ENCODE results near the gene C3orf33.
A peak's percentile ranks its signal among the peaks of the same experiment; 100 is the strongest.
"Not testable (repeated sequence)": the region's sequence is repeated elsewhere in the genome, so short reads cannot be mapped to it uniquely, and the experiment has no call there.

C3orf33 gene

GRCh38 chr3:155805802-155806618 lies at the start of gene C3orf33:
Gene C3orf33 (minus strand): TSS chr3:155806278. CDS start chr3:155806252, 26 bp downstream.
- peak; percentile 95 for DNase-seq (ENCODE audit: low spot score)

DNA sequence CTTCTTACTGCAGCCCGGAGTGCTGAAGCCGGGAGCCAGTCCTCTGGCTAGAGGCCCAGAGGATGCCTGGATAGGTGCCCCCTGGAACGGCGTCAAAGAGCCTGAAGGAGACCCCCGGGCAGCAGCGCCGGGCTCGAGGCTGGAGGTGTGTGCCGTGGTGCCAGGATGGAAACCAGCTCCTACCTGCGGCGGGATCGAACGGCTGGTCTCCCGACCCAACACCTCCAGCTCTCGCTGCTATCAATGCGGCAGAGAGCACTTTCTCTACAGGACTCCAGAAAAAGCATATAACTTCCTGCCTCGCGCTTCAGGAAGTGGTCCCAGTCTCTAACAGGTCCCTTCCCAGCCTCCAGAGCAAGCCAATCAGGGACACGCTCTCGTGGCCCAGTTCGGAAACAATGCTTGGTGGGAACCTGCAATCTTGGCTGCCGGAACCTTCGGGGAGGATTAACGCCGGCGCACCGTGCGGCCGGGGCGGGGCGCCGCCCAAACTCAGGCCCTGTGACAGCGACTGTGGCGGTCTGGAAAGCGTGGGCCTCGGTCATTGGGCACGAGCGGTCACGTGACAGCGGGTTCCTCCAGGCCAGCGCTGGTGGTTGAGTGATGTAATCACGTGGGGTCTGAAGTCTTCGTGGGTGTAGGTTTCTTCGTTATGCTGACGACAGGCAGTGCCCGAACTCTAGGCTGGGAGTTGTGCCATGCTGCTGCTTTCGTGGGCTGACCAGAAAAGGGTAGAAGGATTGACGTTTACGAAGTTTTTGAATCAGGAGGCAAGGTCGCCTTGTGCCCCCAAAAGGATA lies 48.3 kb upstream of the C3orf33 start, which contains the start of gene SLC33A1:
Gene SLC33A1 (minus strand): TSS at position 287 of the 800 bp plus-strand sequence. CDS start 430 bp downstream, outside the sequence.
- DNase-seq (ENCODE audit: low spot score), result peak; percentile 98

DNA sequence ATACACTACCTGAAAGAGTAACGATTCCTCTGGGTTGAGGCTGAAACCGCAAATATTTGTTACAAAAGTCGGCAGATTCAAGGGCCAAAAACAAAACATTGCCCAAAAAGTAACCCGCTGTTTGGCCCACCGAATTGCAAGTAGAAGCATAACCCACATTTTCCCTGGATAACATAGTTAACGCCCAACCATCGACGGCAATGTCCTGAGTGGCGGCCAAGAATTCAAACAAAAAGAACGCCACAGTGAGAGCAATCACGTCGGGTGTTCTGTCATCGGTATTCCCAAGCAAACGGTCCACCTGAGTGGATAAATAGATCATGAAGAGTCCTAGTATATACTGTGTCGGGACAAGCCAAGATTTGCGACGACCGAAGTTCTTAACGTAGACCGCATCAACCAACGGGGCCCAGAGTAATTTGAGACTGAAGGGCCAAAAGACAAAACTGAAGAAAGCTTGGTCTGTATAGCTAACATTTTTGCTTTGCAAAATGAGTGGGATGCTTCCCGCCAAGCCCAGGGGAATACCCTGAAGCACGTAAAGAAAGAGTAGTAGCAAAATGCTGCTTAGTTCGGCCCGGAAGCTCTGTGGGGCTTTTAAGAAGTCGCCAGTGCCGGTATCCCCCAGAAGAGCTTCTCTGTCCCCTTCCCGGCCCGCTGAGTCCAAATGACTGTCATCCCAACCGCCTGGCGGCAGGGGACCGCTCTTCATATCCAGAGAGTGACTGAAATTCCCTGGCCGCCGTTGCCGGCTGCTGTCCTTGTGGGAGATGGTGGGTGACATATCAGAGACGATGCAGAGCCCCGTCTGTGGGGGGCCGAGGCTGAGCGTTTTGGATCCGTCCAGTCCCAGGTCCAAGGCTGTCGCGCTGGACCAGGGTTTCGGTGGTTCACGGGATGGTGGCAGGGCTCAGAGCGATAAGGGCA lies 47.4 kb upstream of the C3orf33 start:
- peak; percentile 21 for DNase-seq (ENCODE audit: low spot score)

- DNase-seq (ENCODE audit: low spot score), result no peak
Observed at GRCh38 chr3:155852341-155852740, 46.3 kb upstream of the C3orf33 start.

DNA sequence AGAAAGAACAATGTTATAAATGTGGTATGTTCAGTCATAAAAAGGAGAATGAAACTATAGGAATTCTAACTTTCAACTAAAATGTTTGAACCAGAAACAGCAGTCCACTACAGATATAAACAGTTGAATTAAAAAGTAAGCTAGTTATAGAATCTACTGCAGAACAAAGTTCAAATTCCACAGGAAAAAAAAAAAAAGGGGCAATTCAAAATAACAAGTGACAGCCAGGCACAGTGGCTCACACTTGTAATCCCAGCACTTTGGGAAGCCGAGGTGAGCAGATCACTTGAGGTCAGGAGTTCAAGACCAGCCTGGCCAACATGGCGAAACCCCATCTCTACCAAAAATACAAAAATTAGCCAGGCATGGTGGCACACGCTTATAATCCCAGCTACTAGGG lies 43.3 kb upstream of the C3orf33 start:
- DNase-seq (ENCODE audit: low spot score), result not testable (repeated sequence)

- no peak for DNase-seq (ENCODE audit: low spot score)
Observed at GRCh38 chr3:155847993-155848392, 41.9 kb upstream of the C3orf33 start.

DNA sequence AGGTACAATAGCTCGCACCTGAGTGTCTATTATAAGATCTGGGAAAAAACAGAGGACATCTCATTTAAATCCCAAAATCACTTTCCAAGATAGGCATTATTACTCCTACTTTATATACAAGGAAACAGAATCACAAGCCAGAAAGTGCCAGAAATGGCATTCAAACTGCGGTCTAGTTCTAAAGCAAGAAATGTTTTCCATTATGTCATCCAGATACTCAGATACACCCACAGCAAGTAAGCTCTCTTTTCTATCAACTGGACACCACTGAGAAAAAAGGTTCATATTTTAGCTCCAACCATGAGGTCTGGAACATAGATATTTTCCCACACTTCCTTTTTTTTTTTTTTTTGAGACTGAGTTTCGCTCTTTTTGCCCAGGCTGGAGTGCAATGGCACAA lies 40.0 kb upstream of the C3orf33 start:
- no peak for DNase-seq (ENCODE audit: low spot score)

GRCh38 chr3:155843569-155843968 lies 37.5 kb upstream of the C3orf33 start:
- no peak for DNase-seq (ENCODE audit: low spot score)

GRCh38 chr3:155835341-155836071 lies 29.4 kb upstream of the C3orf33 start:
- DNase-seq (ENCODE audit: low spot score), result no peak

- not testable (repeated sequence) for DNase-seq (ENCODE audit: low spot score)
Observed at GRCh38 chr3:155828490-155829098, 22.5 kb upstream of the C3orf33 start.

GRCh38 chr3:155815030-155815545 lies 9.0 kb upstream of the C3orf33 start:
- no peak for DNase-seq (ENCODE audit: low spot score)

GRCh38 chr3:155813224-155813623 lies 7.1 kb upstream of the C3orf33 start:
- not testable (repeated sequence) for DNase-seq (ENCODE audit: low spot score)

DNA sequence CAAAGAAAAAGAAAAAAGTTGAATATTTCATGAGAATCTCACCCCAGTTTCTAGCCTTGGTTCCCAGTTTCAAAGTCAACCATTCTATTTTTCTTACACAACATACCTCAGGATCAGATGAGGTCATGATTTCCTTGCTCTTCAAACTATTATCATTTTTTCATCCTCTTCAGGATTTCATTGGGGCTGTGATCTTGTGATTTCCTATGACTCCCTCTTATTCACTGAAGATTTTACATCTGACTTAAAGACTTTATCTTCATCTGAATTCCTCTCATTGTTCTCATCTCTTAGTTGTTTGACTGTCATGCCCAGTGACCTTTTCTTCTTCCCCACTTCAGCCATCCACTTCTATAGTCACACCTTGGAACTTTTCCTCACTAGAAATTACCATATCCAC lies 3.1 kb upstream of the C3orf33 start:
- peak; percentile 35 for DNase-seq (ENCODE audit: low spot score)

GRCh38 chr3:155807823-155808222 lies 1.7 kb upstream of the C3orf33 start:
- peak; percentile 13 for DNase-seq (ENCODE audit: low spot score)

GRCh38 chr3:155805204-155805801 lies 775 bp downstream of the C3orf33 start:
- no peak for DNase-seq (ENCODE audit: low spot score)

GRCh38 chr3:155804323-155804722 lies 1.8 kb downstream of the C3orf33 start:
- no peak for DNase-seq (ENCODE audit: low spot score)

DNA sequence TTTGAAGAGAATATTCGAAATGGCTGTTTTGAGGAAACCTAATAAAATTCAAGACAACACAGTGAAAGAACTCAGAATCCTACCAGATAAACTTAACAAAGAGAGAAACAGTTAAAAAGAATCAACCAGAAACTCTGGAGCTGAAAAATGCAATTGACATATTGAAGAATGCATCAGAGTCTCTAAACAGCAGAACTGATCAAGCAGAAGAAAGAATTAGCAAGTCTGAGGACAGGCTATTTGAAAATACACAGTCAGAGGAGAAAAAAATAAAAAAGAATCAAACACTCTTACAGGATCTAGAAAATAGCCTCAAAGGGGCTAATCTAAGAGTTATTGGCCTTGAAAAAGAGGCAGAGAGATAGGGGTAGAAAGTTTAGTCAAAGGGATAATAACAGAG lies 13.5 kb downstream of the C3orf33 start:
- no peak for DNase-seq (ENCODE audit: low spot score)

- DNase-seq (ENCODE audit: low spot score), result no peak
Observed at GRCh38 chr3:155791190-155791589, 14.9 kb downstream of the C3orf33 start.

DNA sequence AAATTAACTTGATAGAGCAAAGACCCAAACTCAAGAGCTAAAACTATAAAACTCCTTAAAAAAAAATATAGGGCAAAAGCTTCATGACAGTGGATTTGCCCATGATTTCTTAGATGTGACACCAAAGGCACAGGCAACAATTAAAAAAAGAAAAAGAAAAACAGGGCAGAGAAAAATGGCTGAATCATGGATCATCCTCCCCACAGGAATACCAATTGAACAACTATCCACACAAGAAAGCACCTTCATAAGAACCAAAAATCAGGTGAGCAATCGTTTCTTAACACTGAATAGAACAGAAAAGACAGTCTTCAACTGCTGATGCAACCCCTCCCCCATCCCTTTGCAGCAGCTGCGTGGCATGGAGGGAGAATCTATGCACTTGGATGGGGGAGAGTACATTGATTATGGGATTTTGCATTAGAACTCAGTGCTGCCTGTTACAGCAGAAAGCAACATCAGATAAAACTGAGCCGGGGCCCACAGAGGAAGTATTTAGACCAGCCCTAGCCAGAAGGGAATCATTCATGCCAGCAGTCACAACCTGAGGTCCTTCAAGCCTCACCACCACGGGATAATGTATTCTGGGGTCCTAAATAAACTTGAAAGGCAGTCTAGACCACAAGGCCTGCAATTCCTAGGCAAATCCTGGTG lies 15.7 kb downstream of the C3orf33 start:
- no peak for DNase-seq (ENCODE audit: low spot score)

Measured in GM03348 (cell line).